H9 (cell line): ENCODE results near the gene RAD21L1. TPM values are rescaled to one million over a fixed set of nuclear protein-coding genes. Genes with fewer than 3 reads are reported as not detected.

ENCODE experiments used
- DNase-seq: peaks from one replicate; pipeline ENCODE4 v3.0.0-alpha.2; 2017
- H2AFZ ChIP-seq: one replicate; pipeline ENCODE4 v1.6.1; 2013; ENCODE audit warnings: mild to moderate bottlenecking, low read length, control low read depth, moderate library complexity
- H2AK5ac ChIP-seq: 2 replicates; pipeline ENCODE4 v1.6.1; 2013; ENCODE audit warnings: low read length, control low read depth, mixed read lengths; ENCODE audit not compliant: insufficient read length
- H2BK120ac ChIP-seq: one replicate; pipeline ENCODE4 v1.6.1; 2013; ENCODE audit warnings: low read depth, mild to moderate bottlenecking, low read length, control low read depth, inconsistent platforms; ENCODE audit not compliant: poor library complexity, severe bottlenecking
- H2BK12ac ChIP-seq: 2 replicates; pipeline ENCODE4 v1.6.1; 2013; ENCODE audit warnings: low read length, control low read depth, mixed read lengths, low read depth; ENCODE audit not compliant: insufficient read length
- H2BK15ac ChIP-seq: 2 replicates; pipeline ENCODE4 v1.6.1; 2013; ENCODE audit warnings: low read depth, low read length, control low read depth
- H2BK20ac ChIP-seq: one replicate; pipeline ENCODE4 v1.6.1; 2013; ENCODE audit warnings: low read depth, mild to moderate bottlenecking, low read length, control low read depth, inconsistent platforms; ENCODE audit not compliant: poor library complexity, severe bottlenecking
- H2BK5ac ChIP-seq: 2 replicates; pipeline ENCODE4 v1.6.1; 2013; ENCODE audit warnings: low read length, control low read depth, mixed read lengths; ENCODE audit not compliant: insufficient read length
- H3K14ac ChIP-seq: 2 replicates; pipeline ENCODE4 v1.6.1; 2013; ENCODE audit warnings: low read length, control low read depth; ENCODE audit not compliant: insufficient read depth
- H3K18ac ChIP-seq: 2 replicates; pipeline ENCODE4 v1.6.1; 2013; ENCODE audit warnings: low read depth, mild to moderate bottlenecking, mixed read lengths, low read length, control low read depth; ENCODE audit not compliant: insufficient read length
- H3K23ac ChIP-seq: 2 replicates; pipeline ENCODE4 v1.6.1; 2013; ENCODE audit warnings: low read length, control low read depth, mixed read lengths, low read depth; ENCODE audit not compliant: insufficient read length
- H3K23me2 ChIP-seq: 2 replicates; pipeline ENCODE4 v1.6.1; 2013; ENCODE audit warnings: low read depth, mild to moderate bottlenecking, mixed read lengths, low read length, control low read depth; ENCODE audit not compliant: insufficient read length, poor library complexity, severe bottlenecking
- H3K27ac ChIP-seq: 2 replicates; pipeline ENCODE4 v1.5.1; 2013; ENCODE audit warnings: low read length, control low read depth, mixed read lengths, low read depth; ENCODE audit not compliant: insufficient read length
- H3K27me3 ChIP-seq: 2 replicates; pipeline ENCODE4 v1.6.1; 2013; ENCODE audit warnings: low read length, control low read depth, inconsistent platforms; ENCODE audit not compliant: insufficient read depth
- H3K4ac ChIP-seq: 2 replicates; pipeline ENCODE4 v1.6.1; 2013; ENCODE audit warnings: low read depth, mild to moderate bottlenecking, control low read depth, inconsistent platforms, low read length, moderate library complexity
- H3K4me1 ChIP-seq: 2 replicates; pipeline ENCODE4 v1.6.1; 2013; ENCODE audit warnings: low read length, control low read depth, inconsistent platforms; ENCODE audit not compliant: insufficient read depth
- H3K4me2 ChIP-seq: 2 replicates; pipeline ENCODE4 v1.6.1; 2013; ENCODE audit warnings: low read length, control low read depth, mixed read lengths; ENCODE audit not compliant: insufficient read length, insufficient read depth
- H3K56ac ChIP-seq: 2 replicates; pipeline ENCODE4 v1.6.1; 2013; ENCODE audit warnings: low read depth, mild to moderate bottlenecking, mixed read lengths, low read length, control low read depth; ENCODE audit not compliant: insufficient read length
- H3K79me1 ChIP-seq: 2 replicates; pipeline ENCODE4 v1.6.1; 2013; ENCODE audit warnings: low read depth, mild to moderate bottlenecking, moderate library complexity, low read length, control low read depth, inconsistent platforms; ENCODE audit not compliant: insufficient read depth, poor library complexity, severe bottlenecking
- H3K79me2 ChIP-seq: 2 replicates; pipeline ENCODE4 v1.6.1; 2013; ENCODE audit warnings: low read length, control low read depth, inconsistent platforms; ENCODE audit not compliant: insufficient read depth
- H3K9ac ChIP-seq: 2 replicates; pipeline ENCODE4 v1.6.1; 2013; ENCODE audit warnings: low read length, control low read depth, mixed read lengths; ENCODE audit not compliant: insufficient read length; ENCODE audit errors: extremely low read depth
- H3K9me3 ChIP-seq: one replicate; pipeline ENCODE4 v1.6.1; 2013; ENCODE audit warnings: low read depth, low read length, inconsistent platforms; ENCODE audit not compliant: control insufficient read depth
- H3T11ph ChIP-seq: one replicate; pipeline ENCODE4 v1.6.1; 2013; ENCODE audit warnings: mild to moderate bottlenecking, low read length, control low read depth, inconsistent platforms
- H4K20me1 ChIP-seq: one replicate; pipeline ENCODE4 v1.6.1; 2013; ENCODE audit not compliant: control insufficient read depth, insufficient read length, insufficient read depth
- H4K5ac ChIP-seq: 2 replicates; pipeline ENCODE4 v1.6.1; 2013; ENCODE audit warnings: low read depth, mild to moderate bottlenecking, mixed read lengths, low read length, control low read depth; ENCODE audit not compliant: insufficient read length
- H4K8ac ChIP-seq: replicated peaks from 2 replicates; pipeline ENCODE4 v1.6.1; 2013; ENCODE audit warnings: low read length, control low read depth, mixed read lengths, low read depth; ENCODE audit not compliant: insufficient read length
- H4K91ac ChIP-seq: 2 replicates; pipeline ENCODE4 v1.6.1; 2013; ENCODE audit warnings: low read depth, mild to moderate bottlenecking, moderate library complexity, mixed read lengths, low read length, control low read depth; ENCODE audit not compliant: insufficient read length
- H3K27ac Mint-ChIP-seq, 3 experiments: 2 replicates in 2 of 3; 3 replicates in 1 of 3; pipeline ENCODE4 v1.8.0; 2020 to 2021; ENCODE audit warnings: mixed read lengths in 3 of 3, mild to moderate bottlenecking in 1 of 3, moderate library complexity in 1 of 3
- H3K27me3 Mint-ChIP-seq: 2 replicates; pipeline ENCODE4 v1.8.0; 2021; ENCODE audit warnings: low read depth, mild to moderate bottlenecking, moderate library complexity, mixed read lengths
- H3K36me3 Mint-ChIP-seq, 3 experiments: 2 replicates in 2 of 3; 3 replicates in 1 of 3; pipeline ENCODE4 v1.8.0; 2020 to 2021; ENCODE audit warnings: low read depth in 3 of 3, mixed read lengths in 3 of 3; ENCODE audit not compliant: insufficient read depth in 1 of 3
- H3K4me1 Mint-ChIP-seq, 2 experiments: 2 replicates each; pipeline ENCODE4 v1.8.0; 2020; ENCODE audit warnings: mixed read lengths in 2 of 2
- H3K4me3 Mint-ChIP-seq, 2 experiments: 2 replicates in 1 of 2; 3 replicates in 1 of 2; pipeline ENCODE4 v1.8.0; 2020 to 2021; ENCODE audit warnings: mild to moderate bottlenecking in 2 of 2, mixed read lengths in 2 of 2, moderate library complexity in 1 of 2
- H3K9me3 Mint-ChIP-seq, 2 experiments: 2 replicates in 1 of 2; 3 replicates in 1 of 2; pipeline ENCODE4 v1.8.0; 2020; ENCODE audit warnings: mild to moderate bottlenecking in 2 of 2, mixed read lengths in 2 of 2, moderate library complexity in 1 of 2
- CTCF ChIP-seq: fragments of 200-600 bp; sonication (generic); conservative IDR thresholded peaks from 3 replicates; pipeline ENCODE4 v1.8.0; 2021; ENCODE audit warnings: antibody characterized with exemption, mild to moderate bottlenecking
- WGBS: extraction: QIAGEN DNeasy Blood & Tissue Kit; methylation state at CpG from one replicate; pipeline ENCODE4 v1.1.7; 2013; ENCODE audit warnings: missing lambda C conversion rate, low lambda C conversion rate, mixed read lengths; ENCODE audit not compliant: insufficient read length; ENCODE audit errors: extremely low coverage; 5-methylcytosine and 5-hydroxymethylcytosine counted together
- total RNA-seq: library from RNA; stranded (reverse); gene quantifications from 2 replicates; pipeline ENCODE4 v1.2.1, GENCODE V29; 2021

RAD21L1 gene
- total RNA-seq, 1 experiment from 2014 or later: not detected

GRCh38 chr20:1204576-1204975, 21.3 kb upstream of the RAD21L1 start:
- Histone ChIP-seq H3T11ph (no peak overlapping the region), H3K56ac (no peak overlapping the region), H3K4ac (no peak overlapping the region), H3K23ac (no peak overlapping the region), H2AK5ac (no peak overlapping the region), H4K20me1 (no peaks in the 10 kb centered on the region), H3K27me3 (0 out of 2 replicates have a peak, but pooled peaks cover 2% of the 10 kb centered on the region), H3K23me2 (no peaks in the 10 kb centered on the region), H2BK120ac (no peak overlapping the region), H3K27ac (no peak overlapping the region), H2BK20ac (no peak overlapping the region), H3K9me3 (no peaks in the 10 kb centered on the region), H3K79me1 (no peaks in the 10 kb centered on the region), H2BK12ac (no peak overlapping the region), H4K91ac (no peak overlapping the region), H2BK15ac (no peak overlapping the region), H2AFZ (no peak overlapping the region), H3K18ac (no peak overlapping the region), H2BK5ac (no peak overlapping the region), H3K4me2 (no peak overlapping the region), H4K8ac (no peak overlapping the region), H3K79me2 (no peaks in the 10 kb centered on the region), H3K4me1 (no peaks in the 10 kb centered on the region), H4K5ac (no peak overlapping the region), H3K14ac (no peak overlapping the region), H3K9ac (no peak overlapping the region)
- Mint-ChIP-seq H3K4me1 (no peaks in the 10 kb centered on the region; a peak in 1 of 4 replicates), H3K36me3 (no peaks in the 10 kb centered on the region), H3K9me3 (no peaks in the 10 kb centered on the region), H3K4me3 (no peak overlapping the region), H3K27me3 (peaks cover 25% of the 10 kb centered on the region), H3K27ac (no peak overlapping the region)
- no peak for TF ChIP-seq CTCF
- no CpG with 5 or more reads among the region's 2 CpGs for WGBS
- DNase-seq: no peak
